Pancreas (tissue), 10 donors: Measurements from ENCODE around the gene ADAMTSL2. TPM values are rescaled to one million over a fixed set of nuclear protein-coding genes. Genes with fewer than 3 reads are reported as not detected.

Experiments
- ATAC-seq, 4 donors: fragments of 200-7000 bp; cut with Tn5 transposase; one replicate each; pipeline versions ENCODE4 v1.8.0 to v1.9.1; 2020; ENCODE audit warnings: mild to moderate bottlenecking in 4 of 4, moderate library complexity in 4 of 4
- DNase-seq, 6 donors: peaks; one replicate each; pipeline ENCODE4 v3.0.0-alpha.2; 2020
- FAIRE-seq: peaks from 2 replicates; lab custom pipeline; 2012; peaks lifted over from hg19 to GRCh38; lab: Jason Lieb, UNC
- H3K27ac ChIP-seq, 4 donors: fragments of 200-600 bp; sonication (generic); 1 replicate in 3 of 4; 2 replicates in 1 of 4; pipeline versions ENCODE4 v1.5.0 to v1.8.0; 2020
- H3K27me3 ChIP-seq, 4 donors: fragments of 200-600 bp; one replicate each; pipeline ENCODE4 v1.8.0; 2021
- H3K36me3 ChIP-seq, 3 donors: fragments of 200-600 bp; sonication (generic) in 1 of 3; one replicate each; pipeline versions ENCODE4 v1.5.0 to v1.8.0; 2020 to 2021
- H3K4me1 ChIP-seq, 3 donors: fragments of 200-600 bp; one replicate each; pipeline ENCODE4 v1.8.0; 2021
- H3K4me3 ChIP-seq, 4 donors: fragments of 200-600 bp; sonication (generic) in 2 of 4; one replicate each; pipeline versions ENCODE4 v1.5.0 to v1.8.0; 2020 to 2021
- H3K9me3 ChIP-seq, 4 donors: fragments of 200-600 bp; one replicate each; pipeline ENCODE4 v1.8.0; 2021
- CTCF ChIP-seq, 4 donors: fragments of 200-600 bp; sonication (generic) in 3 of 4; IDR thresholded peaks; one replicate each; pipeline versions ENCODE4 v1.5.0 to v1.8.0; 2021; ENCODE audit warnings: antibody characterized with exemption in 4 of 4
- WGBS, 2 donors: extraction: QIAGEN DNeasy Blood & Tissue Kit; methylation state at CpG; one replicate each; pipeline ENCODE4 v1.1.7; 2013; 5-methylcytosine and 5-hydroxymethylcytosine counted together
- intact Hi-C, 3 donors: fragments of 100-400 bp; cut with DNase I; formaldehyde crosslinking; loops; one replicate each; pipeline versions ENCODE4 v1.11.1 to v1.14.2; 2022
- polyA plus RNA-seq, 2 donors: library from polyadenylated mRNA; stranded (reverse); fragments of 200-250 nt; gene quantifications; one replicate each; pipeline ENCODE4 v1.2.3, GENCODE V29; 2013
- total RNA-seq, 6 donors: library from RNA; stranded (reverse); fragmentation: NEBNext Ultra II Directional in 4 of 6; extraction: Animal tissue kit (Norgen Biotek cat#: 25700) in 4 of 6; gene quantifications; one replicate each; pipeline versions ENCODE4 v1.2.1 to v1.2.4, GENCODE V29; 2021 to 2023
- donor health status: healthy with polysubstance abuse.
- donor health status: DM: no; HTN: no; CAD: no; lungs with moderate emphysema.
- donor health status: DM: no; HTN: no; CAD: no.
- donor health status: control.
- donor health status: control.
- donor health status: Bipolar disorder and iron deficiency.
- donor health status: DM: yes; HTN: yes; CAD: no.
- donor health status: DM: no; HTN: no; CAD: no.
- donor health status: DM: no; HTN: no; CAD: no.
- donor health status: DM: yes; HTN: yes; CAD: no.

Gene ADAMTSL2
- total and polyA plus RNA-seq, 8 donors = 1.5 to 12.9 (median 3.2) TPM

GRCh38 chr9:133614056-133614455 lies 79.6 kb downstream of the ADAMTSL2 start:
- intact Hi-C loops = no loop called here
- Histone ChIP-seq H3K27ac (no peak overlapping the region), H3K4me1 (no peaks in the 10 kb centered on the region), H3K27me3 (peaks cover 0 to 5% (median 2%) of the 10 kb centered on the region in 4 donors), H3K9me3 (no peaks in the 10 kb centered on the region), H3K36me3 (no peaks in the 10 kb centered on the region), H3K4me3 (no peak overlapping the region)
- no peak for DNase-seq
- FAIRE-seq = no peak
- WGBS, 2 donors = 57 to 65% methylated on average over 10 of the region's 10 CpGs
- TF ChIP-seq CTCF (IDR thresholded peaks at IDR 0.05) = no peak
- no peak for ATAC-seq

GRCh38 chr9:133614678-133615077 lies 80.2 kb downstream of the ADAMTSL2 start:
- Histone ChIP-seq H3K27me3 (peaks cover 0 to 5% (median 2%) of the 10 kb centered on the region in 4 donors), H3K4me1 (no peaks in the 10 kb centered on the region), H3K36me3 (no peaks in the 10 kb centered on the region), H3K4me3 (no peak overlapping the region), H3K9me3 (no peaks in the 10 kb centered on the region), H3K27ac (no peak overlapping the region)
- TF ChIP-seq CTCF (IDR thresholded peaks at IDR 0.05) = no peak
- DNase-seq (no peak), FAIRE-seq (no peak), ATAC-seq (no peak)
- intact Hi-C loops = no loop called here
- 51 to 61% methylated on average over 5 of the region's 5 CpGs for WGBS, 2 donors

- Histone ChIP-seq H3K36me3 (no peaks in the 10 kb centered on the region), H3K4me3 (no peak overlapping the region), H3K4me1 (no peaks in the 10 kb centered on the region), H3K27ac (no peak overlapping the region), H3K9me3 (no peaks in the 10 kb centered on the region), H3K27me3 (peaks cover 0 to 4% (median under 1%) of the 10 kb centered on the region in 4 donors)
- TF ChIP-seq CTCF (IDR thresholded peaks at IDR 0.05) = no peak
- intact Hi-C loops = no loop called here
- ATAC-seq (no peak), DNase-seq (peak in 1 of 6 donors; percentile 24), FAIRE-seq (no peak)
- 30 to 36% methylated on average over 16 of the region's 16 CpGs for WGBS, 2 donors
These were observed 80.7 kb downstream of the ADAMTSL2 start for GRCh38 chr9:133615186-133615585.

- intact Hi-C loops = no loop called here
- H3K9me3 ChIP-seq = no peaks in the 10 kb centered on the region
- TF ChIP-seq CTCF (IDR thresholded peaks at IDR 0.05) = no peak
- H3K27me3 ChIP-seq = peaks cover 0 to 4% (median 0%) of the 10 kb centered on the region in 4 donors
- ATAC-seq (no peak), DNase-seq (peak in 1 of 6 donors; percentile 50), FAIRE-seq (no peak)
- no peaks in the 10 kb centered on the region for H3K36me3 ChIP-seq
- WGBS, 2 donors = 60 to 75% methylated on average over 13 of the region's 13 CpGs
- H3K4me3 ChIP-seq = no peak overlapping the region
- H3K27ac ChIP-seq = no peak overlapping the region
- no peaks in the 10 kb centered on the region for H3K4me1 ChIP-seq
These were observed 81.2 kb downstream of the ADAMTSL2 start for GRCh38 chr9:133615606-133616188.

GRCh38 chr9:133616643-133617405 lies 82.3 kb downstream of the ADAMTSL2 start:
- Histone ChIP-seq H3K27me3 (peaks cover 0 to 4% (median 0%) of the 10 kb centered on the region in 4 donors), H3K4me3 (no peak overlapping the region), H3K27ac (no peak overlapping the region), H3K4me1 (no peaks in the 10 kb centered on the region), H3K36me3 (no peaks in the 10 kb centered on the region), H3K9me3 (no peaks in the 10 kb centered on the region)
- DNase-seq (peak in 1 of 6 donors; percentile 45), FAIRE-seq (no peak), ATAC-seq (no peak)
- intact Hi-C loops = no loop called here
- TF ChIP-seq CTCF (IDR thresholded peaks at IDR 0.05) = no peak
- 65 to 70% methylated on average over 13 of the region's 13 CpGs for WGBS, 2 donors
